GM12801 (cell line): ENCODE data around the gene AURKAIP1.

Experiments
- TF ChIP-seq, protein P1 (sequence below): IDR thresholded peaks from one replicate; pipeline ENCODE4 v1.5.1; 2011; ENCODE audit warnings: control low read depth; ENCODE audit not compliant: insufficient read length; ENCODE audit errors: extremely low read depth

Gene AURKAIP1

GRCh38 chr1:1342584-1343115 is 32.4 kb downstream of the AURKAIP1 start:
- TF ChIP-seq, protein P1, sequence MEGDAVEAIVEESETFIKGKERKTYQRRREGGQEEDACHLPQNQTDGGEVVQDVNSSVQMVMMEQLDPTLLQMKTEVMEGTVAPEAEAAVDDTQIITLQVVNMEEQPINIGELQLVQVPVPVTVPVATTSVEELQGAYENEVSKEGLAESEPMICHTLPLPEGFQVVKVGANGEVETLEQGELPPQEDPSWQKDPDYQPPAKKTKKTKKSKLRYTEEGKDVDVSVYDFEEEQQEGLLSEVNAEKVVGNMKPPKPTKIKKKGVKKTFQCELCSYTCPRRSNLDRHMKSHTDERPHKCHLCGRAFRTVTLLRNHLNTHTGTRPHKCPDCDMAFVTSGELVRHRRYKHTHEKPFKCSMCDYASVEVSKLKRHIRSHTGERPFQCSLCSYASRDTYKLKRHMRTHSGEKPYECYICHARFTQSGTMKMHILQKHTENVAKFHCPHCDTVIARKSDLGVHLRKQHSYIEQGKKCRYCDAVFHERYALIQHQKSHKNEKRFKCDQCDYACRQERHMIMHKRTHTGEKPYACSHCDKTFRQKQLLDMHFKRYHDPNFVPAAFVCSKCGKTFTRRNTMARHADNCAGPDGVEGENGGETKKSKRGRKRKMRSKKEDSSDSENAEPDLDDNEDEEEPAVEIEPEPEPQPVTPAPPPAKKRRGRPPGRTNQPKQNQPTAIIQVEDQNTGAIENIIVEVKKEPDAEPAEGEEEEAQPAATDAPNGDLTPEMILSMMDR = no peak

GRCh38 chr1:1342061-1342562 is 32.9 kb downstream of the AURKAIP1 start:
- TF ChIP-seq, protein P1 = no peak

DNA sequence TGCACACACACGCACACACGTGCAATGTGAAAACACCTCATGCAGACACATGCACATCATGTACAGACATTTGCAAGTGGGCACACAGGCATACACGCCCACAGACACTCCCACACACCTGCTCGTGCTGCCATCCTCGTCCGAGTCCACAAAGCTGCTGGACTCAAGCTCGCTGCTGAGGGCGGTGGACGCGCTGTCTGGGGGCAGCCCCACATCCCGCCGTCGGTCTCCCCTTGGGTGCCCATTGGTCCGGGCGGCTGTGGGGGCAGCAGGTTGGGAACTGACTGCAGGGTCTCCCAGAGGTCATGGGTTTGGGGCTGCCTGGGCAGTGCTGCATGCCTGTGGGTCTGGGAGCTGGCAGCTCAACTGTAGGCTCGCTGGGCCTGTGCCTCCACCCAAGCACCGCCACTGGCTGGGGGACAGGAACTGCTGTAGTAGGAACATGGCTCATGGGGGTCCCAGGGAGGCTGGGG is 33.4 kb downstream of the AURKAIP1 start:
- TF ChIP-seq, protein P1 = no peak

- TF ChIP-seq, protein P1 = no peak
Measured at GRCh38 chr1:1340791-1341548, 34.0 kb downstream of the AURKAIP1 start.

- TF ChIP-seq, protein P1 = no peak
Measured at GRCh38 chr1:1340185-1340584, 34.8 kb downstream of the AURKAIP1 start.

DNA sequence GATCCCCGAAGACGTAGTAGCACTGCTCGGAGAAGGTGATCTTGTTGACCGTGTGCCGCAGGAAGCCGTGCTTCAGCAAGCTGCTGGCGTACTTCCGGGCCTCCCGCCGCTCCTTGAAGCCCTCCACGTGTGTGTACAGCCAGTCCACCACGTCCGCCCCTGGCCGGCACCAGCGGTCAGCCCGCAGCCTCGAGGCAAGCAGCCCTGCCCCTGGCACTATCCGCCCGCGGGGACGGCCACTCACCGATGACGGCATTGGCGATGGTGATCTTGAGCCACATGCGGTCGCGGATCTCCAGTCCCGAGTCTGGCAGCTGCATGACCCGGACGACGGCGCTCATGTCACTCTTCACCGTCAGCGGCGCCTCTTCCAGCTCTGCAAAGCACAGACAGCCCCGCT is 36.7 kb downstream of the AURKAIP1 start:
- TF ChIP-seq, protein P1 = no peak

DNA sequence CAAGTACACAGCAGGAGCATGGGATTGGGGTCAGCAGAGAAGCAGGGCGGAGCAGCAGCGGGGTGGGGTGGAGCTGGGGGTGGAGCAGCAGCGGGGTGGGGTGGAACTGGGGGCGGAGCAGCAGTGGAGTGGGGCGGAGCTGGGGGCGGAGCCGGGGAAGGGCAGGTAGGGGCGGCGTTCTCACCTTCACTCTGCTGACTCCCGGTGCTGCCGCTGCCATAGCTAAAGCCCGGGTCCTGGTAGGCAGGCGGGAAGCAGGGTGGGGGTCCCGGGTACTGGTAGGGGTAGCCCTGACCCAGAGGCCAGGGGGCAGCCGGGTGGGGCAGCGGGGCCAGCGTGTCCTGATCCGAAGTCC is 37.2 kb downstream of the AURKAIP1 start:
- TF ChIP-seq, protein P1 = no peak
